HG03521 (cell line): Measurements from ENCODE around the gene ADAMTSL3.
A peak's percentile ranks its signal among the peaks of the same experiment; 100 is the strongest.
"Not testable (repeated sequence)": the region's sequence is repeated elsewhere in the genome, so short reads cannot be mapped to it uniquely, and the experiment has no call there.

Source experiments
- ATAC-seq: cut with Tn5 transposase; IDR thresholded peaks from one replicate; pipeline ENCODE4 v1.9.1; 2021; ENCODE audit warnings: mild to moderate bottlenecking, moderate library complexity; ENCODE audit not compliant: unreplicated experiment

The ADAMTSL3 gene

GRCh38 chr15:83956887-83957286, 303.0 kb downstream of the ADAMTSL3 start:
- no peak for ATAC-seq

GRCh38 chr15:83959477-83959876, 305.6 kb downstream of the ADAMTSL3 start:
- ATAC-seq: no peak

GRCh38 chr15:83960192-83960829, 306.4 kb downstream of the ADAMTSL3 start:
- ATAC-seq: no peak

- ATAC-seq: no peak
Observed at GRCh38 chr15:83961311-83961710, 307.4 kb downstream of the ADAMTSL3 start.

GRCh38 chr15:83964967-83965366, 311.0 kb downstream of the ADAMTSL3 start:
- ATAC-seq: not testable (repeated sequence)

- no peak for ATAC-seq
Observed at GRCh38 chr15:83970295-83970890, 316.5 kb downstream of the ADAMTSL3 start.

GRCh38 chr15:83971992-83972391, 318.1 kb downstream of the ADAMTSL3 start:
- ATAC-seq: no peak

GRCh38 chr15:83973816-83974215, 319.9 kb downstream of the ADAMTSL3 start:
- peak; percentile 64 for ATAC-seq

GRCh38 chr15:83977992-83978391, 324.1 kb downstream of the ADAMTSL3 start:
- no peak for ATAC-seq

- ATAC-seq: no peak
Observed at GRCh38 chr15:83978588-83978987, 324.7 kb downstream of the ADAMTSL3 start.

- no peak for ATAC-seq
Observed at GRCh38 chr15:83980637-83981036, 326.7 kb downstream of the ADAMTSL3 start.

GRCh38 chr15:83982748-83983147, 328.8 kb downstream of the ADAMTSL3 start:
- ATAC-seq: no peak

GRCh38 chr15:83983634-83984458, 329.9 kb downstream of the ADAMTSL3 start:
- peak; percentile 89 for ATAC-seq

GRCh38 chr15:83984601-83985000, 330.7 kb downstream of the ADAMTSL3 start:
- no peak for ATAC-seq

GRCh38 chr15:83991163-83991562, 337.2 kb downstream of the ADAMTSL3 start:
- ATAC-seq: no peak

- ATAC-seq: peak; percentile 66
Observed at GRCh38 chr15:83992324-83993031, 338.6 kb downstream of the ADAMTSL3 start.

- no peak for ATAC-seq
Observed at GRCh38 chr15:83993591-83993990, 339.7 kb downstream of the ADAMTSL3 start.

- no peak for ATAC-seq
Observed at GRCh38 chr15:83998486-83998885, 344.6 kb downstream of the ADAMTSL3 start.

- no peak for ATAC-seq
Observed at GRCh38 chr15:83999396-84000135, 345.6 kb downstream of the ADAMTSL3 start.

GRCh38 chr15:84001037-84001436, 347.1 kb downstream of the ADAMTSL3 start:
- ATAC-seq: no peak

GRCh38 chr15:84001655-84002054, 347.7 kb downstream of the ADAMTSL3 start:
- ATAC-seq: no peak
